Keratinocyte (primary cell): ENCODE measurements around the gene RMND5B. TPM values are rescaled to one million over a fixed set of nuclear protein-coding genes. Genes with fewer than 3 reads are reported as not detected.

Experiments
- DNase-seq: peaks from one replicate; pipeline ENCODE4 v3.0.0-alpha.2; 2011; ENCODE audit warnings: low read depth, missing footprints, low spot score
- FAIRE-seq: peaks from 2 replicates; lab custom pipeline; 2011; peaks lifted over from hg19 to GRCh38; lab: Jason Lieb, UNC
- H2AFZ ChIP-seq: 2 replicates; pipeline ENCODE4 v1.6.0; 2012; ENCODE audit warnings: low read length, control low read depth, inconsistent platforms; ENCODE audit not compliant: control insufficient read depth
- H3K27ac ChIP-seq: 2 replicates; pipeline ENCODE4 v1.5.1; 2011; ENCODE audit warnings: low read length; ENCODE audit not compliant: control insufficient read depth, insufficient read depth
- H3K27me3 ChIP-seq: 3 replicates; pipeline ENCODE4 v1.6.0; 2011; ENCODE audit warnings: low read length; ENCODE audit not compliant: control insufficient read depth, insufficient read depth; ENCODE audit errors: extremely low read depth
- H3K36me3 ChIP-seq, 2 experiments: 2 replicates in 1 of 2; 3 replicates in 1 of 2; pipeline ENCODE4 v1.5.1; 2011; ENCODE audit warnings: low read length in 2 of 2, mild to moderate bottlenecking in 1 of 2; ENCODE audit not compliant: control insufficient read depth in 2 of 2, insufficient read depth in 2 of 2; ENCODE audit errors: extremely low read depth in 1 of 2
- H3K4me1 ChIP-seq: 3 replicates; pipeline ENCODE4 v1.5.1; 2011; ENCODE audit warnings: low read length; ENCODE audit not compliant: control insufficient read depth, insufficient read depth; ENCODE audit errors: extremely low read depth
- H3K4me2 ChIP-seq: 3 replicates; pipeline ENCODE4 v1.6.0; 2011; ENCODE audit warnings: low read depth, low read length; ENCODE audit not compliant: control insufficient read depth, insufficient read depth; ENCODE audit errors: extremely low read depth
- H3K4me3 ChIP-seq, 3 experiments: fragments of 200-600 bp in 1 of 3; sonication (generic) in 1 of 3; 2 replicates in 2 of 3; 3 replicates in 1 of 3; pipeline ENCODE4 v1.5.1; 2011 to 2016; ENCODE audit warnings: low read length in 3 of 3, mild to moderate bottlenecking in 3 of 3, control low read depth in 2 of 3, inconsistent platforms in 1 of 3, low read depth in 1 of 3, mixed read lengths in 1 of 3, mixed run types in 1 of 3, moderate library complexity in 1 of 3; ENCODE audit not compliant: control insufficient read depth in 2 of 3, insufficient read depth in 2 of 3; ENCODE audit errors: extremely low read depth in 1 of 3
- H3K79me2 ChIP-seq: 2 replicates; pipeline ENCODE4 v1.6.0; 2012; ENCODE audit warnings: low read length; ENCODE audit not compliant: control insufficient read depth, insufficient read depth
- H3K9ac ChIP-seq: 3 replicates; pipeline ENCODE4 v1.6.0; 2011; ENCODE audit warnings: low read length; ENCODE audit not compliant: control insufficient read depth, insufficient read depth; ENCODE audit errors: extremely low read depth
- H3K9me1 ChIP-seq: 3 replicates; pipeline ENCODE4 v1.6.0; 2011; ENCODE audit warnings: low read length; ENCODE audit not compliant: control insufficient read depth, insufficient read depth; ENCODE audit errors: extremely low read depth
- H3K9me3 ChIP-seq: 2 replicates; pipeline ENCODE4 v1.5.1; 2012; ENCODE audit warnings: low read depth, low read length; ENCODE audit not compliant: control insufficient read depth
- H4K20me1 ChIP-seq: 3 replicates; pipeline ENCODE4 v1.6.0; 2011; ENCODE audit warnings: low read length; ENCODE audit not compliant: control insufficient read depth, insufficient read depth; ENCODE audit errors: extremely low read depth
- CTCF ChIP-seq, 3 experiments: IDR thresholded peaks in 1 of 3; conservative IDR thresholded peaks in 1 of 3; optimal IDR thresholded peaks in 1 of 3; 2 replicates in 2 of 3; 3 replicates in 1 of 3; pipeline versions ENCODE3 to v1.5.1; 2011; ENCODE audit warnings: low read length in 3 of 3, mild to moderate bottlenecking in 3 of 3, moderate library complexity in 2 of 3, control low read depth in 1 of 3, inconsistent platforms in 1 of 3; ENCODE audit not compliant: insufficient read depth in 2 of 3; ENCODE audit errors: extremely low read depth in 1 of 3
- EZH2 ChIP-seq: IDR thresholded peaks from one replicate; pipeline ENCODE4 v1.6.1; 2012; ENCODE audit warnings: inconsistent platforms, mild to moderate bottlenecking, low read length, moderate library complexity
- dilution Hi-C: fragments of 300-500 bp; cut with MboI; formaldehyde crosslinking; loops from one replicate; pipeline ENCODE4 v1.7.0; 2020; ENCODE audit warnings: low sequenced_read_pairs; ENCODE audit not compliant: extremely low pct_ligation_motif_present
- polyA plus RNA-seq, 5 experiments: library from polyadenylated mRNA; depleted of rRNA in 3 of 5; stranded (reverse) in 3 of 5; stranded (forward) in 1 of 5; unstranded in 1 of 5; fragments of >200 nt; gene quantifications; 1 replicate in 1 of 5; 2 replicates in 3 of 5; 3 replicates in 1 of 5; pipeline versions ENCODE4 v1.2.1 to v1.2.3, GENCODE V29; 2011 to 2012; ENCODE audit warnings: missing spikeins in 2 of 5, low read depth in 1 of 5, low replicate concordance in 1 of 5

RMND5B gene
- polyA plus RNA-seq, 1 donor (not counting 4 experiments of a cell fraction or from before 2014, with no cell fraction given) = 15.5 TPM

DNA sequence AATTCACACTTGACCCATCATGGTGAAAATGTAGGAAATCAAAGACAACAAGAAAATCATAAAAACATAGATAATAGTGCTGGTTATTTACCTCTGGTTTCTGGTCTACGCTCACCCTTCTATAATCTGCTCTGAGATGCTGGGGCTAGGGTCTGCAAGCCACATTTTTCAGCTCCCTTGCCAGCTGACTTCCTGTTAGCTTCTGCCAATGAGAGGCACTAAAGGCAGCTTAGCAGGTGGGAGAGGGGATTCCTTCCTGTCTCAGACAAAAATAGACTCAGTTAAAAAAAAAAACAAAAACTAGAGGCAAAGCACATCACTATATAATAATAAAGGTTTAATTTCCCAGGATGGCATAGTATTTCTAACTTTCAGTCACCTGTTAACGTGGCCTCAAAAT is 37.7 kb upstream of the RMND5B start:
- no peaks in the 10 kb centered on the region for H3K36me3 ChIP-seq
- no peaks in the 10 kb centered on the region for H3K4me1 ChIP-seq
- H3K27ac ChIP-seq = no peak overlapping the region
- FAIRE-seq = no peak
- H3K4me2 ChIP-seq = no peak overlapping the region
- no peak for DNase-seq
- H3K79me2 ChIP-seq = no peaks in the 10 kb centered on the region
- H3K27me3 ChIP-seq = peaks cover 3% of the 10 kb centered on the region
- H3K9me3 ChIP-seq = no peaks in the 10 kb centered on the region
- TF ChIP-seq CTCF (optimal IDR thresholded peaks at IDR 0.05 in 1 of 3, IDR thresholded peaks at IDR 0.05 in 1 of 3, conservative IDR thresholded peaks at IDR 0.05 in 1 of 3; ENCODE audit: extremely low read depth in 1 of 3, insufficient read depth in 2 of 3, low read length in 3 of 3) (no peak), EZH2 (no peak)
- H2AFZ ChIP-seq = no peak overlapping the region
- H3K9ac ChIP-seq = no peak overlapping the region
- H3K4me3 ChIP-seq = no peak overlapping the region
- no peaks in the 10 kb centered on the region for H3K9me1 ChIP-seq
- dilution Hi-C loops = no loop called here
- H4K20me1 ChIP-seq = no peaks in the 10 kb centered on the region

GRCh38 chr5:178094345-178094744 is 36.5 kb upstream of the RMND5B start:
- Histone ChIP-seq H4K20me1 (no peaks in the 10 kb centered on the region), H3K27ac (no peak overlapping the region), H3K4me3 (no peak overlapping the region), H3K9me3 (no peaks in the 10 kb centered on the region), H3K9ac (no peak overlapping the region), H3K27me3 (peaks cover 3% of the 10 kb centered on the region), H3K4me1 (no peaks in the 10 kb centered on the region), H3K9me1 (no peaks in the 10 kb centered on the region), H3K4me2 (no peak overlapping the region), H3K36me3 (no peaks in the 10 kb centered on the region), H2AFZ (no peak overlapping the region), H3K79me2 (no peaks in the 10 kb centered on the region)
- no peak for TF ChIP-seq EZH2
- TF ChIP-seq CTCF (optimal IDR thresholded peaks at IDR 0.05 in 1 of 3, IDR thresholded peaks at IDR 0.05 in 1 of 3, conservative IDR thresholded peaks at IDR 0.05 in 1 of 3; ENCODE audit: extremely low read depth in 1 of 3, insufficient read depth in 2 of 3, low read length in 3 of 3) = no peak
- DNase-seq (no peak), FAIRE-seq (no peak)
- dilution Hi-C loops = no loop called here
